CD4-positive, alpha-beta T cell treated with Interleukin-12 subunit alpha and Interleukin-12 subunit beta, for 1 hour (primary cell): ENCODE data around the gene CASTOR1.

Source experiments
- DNase-seq: peaks from one replicate; pipeline ENCODE4 v3.0.0-alpha.2; 2020

Gene CASTOR1

DNA sequence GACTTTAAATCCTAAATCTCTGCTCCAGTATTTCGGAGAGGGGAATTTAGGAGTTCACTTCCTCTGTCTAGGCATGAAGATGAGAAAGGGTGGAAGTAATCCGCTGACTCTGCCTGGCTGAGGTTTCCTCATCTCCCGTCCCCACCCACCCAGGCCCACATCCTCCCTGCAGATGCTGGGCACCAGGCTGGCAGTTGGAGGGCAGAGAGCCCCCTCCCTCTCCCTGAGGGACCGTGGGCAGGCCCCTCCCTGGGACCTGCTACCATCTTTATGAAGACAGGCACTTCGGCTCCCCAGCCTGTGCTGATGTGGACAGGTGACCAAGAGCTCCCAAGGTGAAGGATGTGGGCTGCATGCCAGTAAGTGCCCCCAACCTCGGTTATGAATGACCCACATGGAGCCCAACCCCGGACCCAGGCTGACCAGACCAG is 6.7 kb downstream of the CASTOR1 start:
- no peak for DNase-seq

DNA sequence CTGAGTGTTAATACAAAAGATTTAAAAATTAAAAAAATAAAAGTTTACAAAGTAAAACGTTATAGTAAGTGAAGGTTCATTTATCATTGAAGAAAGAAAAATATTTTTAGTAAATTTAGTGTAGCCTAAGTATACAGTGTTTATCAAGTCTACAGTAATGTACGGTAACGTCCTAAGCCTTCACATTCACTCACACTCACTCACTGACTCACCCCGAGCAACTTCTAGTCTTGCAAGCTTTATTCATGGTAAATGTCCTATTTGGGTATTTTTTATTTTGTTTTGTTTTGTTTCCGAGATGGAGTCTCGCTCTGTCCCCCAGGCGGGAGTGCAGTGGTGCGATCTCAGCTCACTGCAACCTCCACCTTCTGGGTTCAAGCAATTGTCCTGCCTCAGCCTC is 8.8 kb downstream of the CASTOR1 start:
- DNase-seq = no peak

DNA sequence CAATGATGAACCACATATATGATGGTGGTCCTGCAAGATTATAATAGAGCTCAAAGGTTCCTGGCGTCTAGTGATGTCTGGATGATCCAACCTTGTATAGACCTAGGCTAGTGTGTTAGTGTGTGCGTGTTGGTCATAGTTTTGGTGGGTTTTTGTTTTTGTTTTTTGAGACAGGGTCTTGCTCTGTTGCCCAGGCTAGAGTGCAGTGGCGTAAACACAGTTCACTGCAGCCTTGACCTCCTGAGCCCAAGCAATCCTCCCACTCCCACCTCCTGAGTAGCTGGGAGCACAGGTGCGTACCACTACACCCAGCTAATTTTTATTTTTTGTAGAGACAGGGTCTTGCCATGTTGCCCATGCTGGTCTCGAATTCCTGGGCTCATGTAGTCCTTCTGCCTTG is 9.4 kb downstream of the CASTOR1 start:
- DNase-seq = no peak

DNA sequence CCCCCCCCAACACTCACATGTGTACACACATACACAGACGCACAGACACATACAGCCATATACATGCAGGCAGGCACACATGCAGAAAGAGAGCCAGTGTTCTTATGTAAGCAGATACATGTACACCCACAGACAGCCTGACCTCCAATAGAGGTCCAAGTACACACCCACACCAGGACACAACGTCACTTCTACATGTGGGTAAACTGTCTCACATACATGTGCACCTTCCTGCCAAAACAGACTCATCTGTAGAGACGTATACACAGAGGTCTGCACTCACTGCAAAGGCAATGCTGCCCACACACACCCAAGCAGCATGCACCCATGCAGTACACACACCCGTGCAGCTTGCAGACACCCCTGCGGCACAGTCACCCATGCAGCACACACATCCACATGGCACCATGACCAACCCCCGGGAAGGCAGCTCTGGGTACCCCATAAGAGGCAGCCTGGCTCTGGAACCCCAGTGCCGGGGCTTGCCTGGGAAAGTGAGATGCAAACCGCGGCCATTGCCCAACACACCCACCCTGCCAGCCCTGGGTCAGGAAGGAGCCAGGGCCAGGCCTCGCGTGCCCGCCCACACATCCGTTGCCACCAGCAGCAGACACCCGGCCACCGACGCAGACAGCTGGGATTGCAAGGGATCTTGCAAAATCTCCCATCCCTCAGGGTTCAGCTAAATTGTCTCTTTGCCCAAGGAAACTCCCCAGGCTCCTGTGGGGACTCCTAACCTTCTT is 10.1 kb downstream of the CASTOR1 start:
- no peak for DNase-seq

DNA sequence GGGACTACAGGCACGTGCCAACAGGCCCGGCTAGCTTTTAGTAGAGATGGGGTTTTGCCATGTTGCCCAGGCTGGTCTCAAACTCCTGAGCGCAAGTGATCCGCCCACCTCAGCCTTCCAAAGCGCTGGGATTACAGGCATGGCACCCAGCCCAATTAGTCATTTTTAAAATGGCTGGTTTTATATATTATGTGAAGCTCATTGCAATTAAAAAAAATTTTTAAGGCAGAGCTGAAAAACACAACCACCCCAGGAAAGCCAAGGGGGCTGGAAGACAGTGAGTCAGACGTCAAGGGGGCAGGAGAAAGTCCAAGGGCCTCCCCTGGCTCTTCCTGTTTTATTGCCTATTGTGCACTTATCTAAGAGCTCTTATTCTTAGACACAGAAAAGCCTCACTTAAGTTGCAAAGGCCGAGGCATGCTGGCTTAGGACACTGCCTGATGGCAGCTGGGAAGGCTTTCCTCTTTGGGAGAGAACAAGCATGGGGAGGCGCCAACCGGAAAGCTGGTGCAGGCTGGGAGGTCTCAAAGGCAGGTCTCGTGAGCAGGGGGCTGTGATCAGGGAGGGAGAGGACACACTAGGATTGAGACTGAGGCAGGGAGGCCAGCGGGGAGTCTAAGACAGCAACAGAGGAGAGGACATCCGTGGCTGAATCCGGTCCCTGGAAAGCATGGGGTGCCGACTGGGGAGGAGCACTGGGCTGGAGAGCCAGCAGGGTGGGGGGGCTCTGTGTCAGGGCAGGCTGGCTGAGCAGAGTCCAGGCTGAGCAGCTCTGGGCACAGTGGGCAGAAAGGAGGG is 11.6 kb downstream of the CASTOR1 start:
- no peak for DNase-seq

DNA sequence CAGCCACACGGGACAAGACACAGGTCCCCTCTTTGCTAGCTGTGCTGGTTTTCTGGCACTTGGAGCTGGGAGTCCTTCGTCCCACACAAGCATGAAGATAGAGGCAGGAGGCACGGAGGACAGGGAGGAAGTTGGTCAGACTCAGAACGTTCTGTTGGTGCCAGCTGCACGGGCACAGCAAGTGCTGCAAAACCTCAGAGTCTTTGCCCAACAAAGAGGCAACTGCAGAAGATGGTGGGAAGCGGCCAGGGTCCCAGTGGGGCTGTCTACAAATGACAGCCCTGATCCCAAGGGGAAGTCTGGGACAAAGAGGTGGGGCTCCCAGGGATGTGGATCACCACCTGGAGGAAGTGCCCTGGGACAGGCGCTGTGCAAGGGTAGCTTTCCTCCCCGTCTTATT is 13.3 kb downstream of the CASTOR1 start:
- DNase-seq = no peak

DNA sequence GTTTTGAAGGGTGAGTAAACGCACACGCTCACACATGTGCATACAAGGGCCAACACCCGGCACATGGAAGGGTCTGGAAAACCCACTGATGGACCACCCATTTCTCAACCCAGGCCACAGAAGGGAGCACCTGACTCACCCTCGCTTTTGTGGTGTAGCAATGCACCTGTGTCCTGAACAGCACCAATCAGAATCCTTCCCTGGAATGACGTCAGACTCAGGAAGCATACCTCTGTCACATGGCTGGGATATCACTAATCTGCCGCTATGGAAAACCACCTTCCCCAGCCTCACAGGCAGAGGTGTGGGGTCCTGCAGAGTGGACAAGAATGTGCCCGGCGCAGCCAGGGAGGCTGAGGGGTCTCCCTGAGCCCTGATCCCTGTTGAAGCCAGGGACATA is 13.7 kb downstream of the CASTOR1 start:
- DNase-seq = peak; percentile 61

DNA sequence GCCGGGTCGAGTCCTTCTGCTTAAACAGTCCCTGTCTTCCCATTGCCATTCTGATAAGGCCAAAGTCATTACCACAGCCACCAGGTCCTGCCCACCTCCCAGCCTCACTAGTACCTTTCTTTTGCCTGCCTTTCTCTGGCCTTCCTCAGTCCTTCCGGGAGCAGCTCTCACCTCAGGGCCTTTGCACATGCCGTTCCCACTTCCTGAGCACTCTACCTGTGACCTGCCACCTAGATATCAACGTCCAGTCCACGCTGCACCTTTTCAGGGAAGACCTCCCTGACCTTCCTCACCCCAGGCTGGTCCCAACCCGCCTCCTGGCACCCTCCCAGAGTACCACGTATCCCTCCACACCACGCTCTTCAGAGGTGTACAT is 14.9 kb downstream of the CASTOR1 start:
- no peak for DNase-seq

DNA sequence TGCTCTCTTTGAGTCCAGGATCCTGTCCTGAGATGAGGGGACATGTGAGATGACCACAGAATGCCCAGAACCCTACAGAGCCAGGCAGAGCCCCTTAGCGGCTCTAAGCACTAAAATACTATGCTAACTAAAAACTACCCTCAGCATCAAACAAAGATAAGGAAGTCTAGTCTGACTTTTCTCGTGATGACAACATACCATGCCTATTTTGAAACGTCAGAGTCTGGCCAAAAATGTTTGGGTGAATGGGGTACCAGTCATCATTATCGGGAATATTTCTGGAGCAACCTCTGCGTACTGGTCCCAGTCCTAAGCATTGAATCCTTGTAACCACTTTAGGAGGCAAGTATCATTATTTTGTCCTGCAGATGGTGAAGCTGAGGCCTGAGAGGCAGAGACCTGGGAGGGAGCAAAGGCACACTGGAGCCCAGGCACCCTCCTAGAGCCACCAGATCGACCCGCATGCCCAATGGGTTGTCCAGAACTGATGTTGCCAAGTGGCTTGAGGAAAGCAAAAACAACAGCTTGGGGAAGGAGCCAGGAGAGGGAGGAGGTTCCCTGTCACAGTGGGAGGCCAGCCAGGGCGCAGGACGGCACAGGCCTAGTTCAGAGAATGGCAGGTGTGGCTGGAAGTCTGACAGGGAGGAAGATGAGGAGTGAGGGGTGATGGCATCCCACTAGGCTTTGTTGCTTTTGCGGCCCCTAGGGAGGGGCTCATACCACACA is 15.4 kb downstream of the CASTOR1 start:
- DNase-seq = no peak

DNA sequence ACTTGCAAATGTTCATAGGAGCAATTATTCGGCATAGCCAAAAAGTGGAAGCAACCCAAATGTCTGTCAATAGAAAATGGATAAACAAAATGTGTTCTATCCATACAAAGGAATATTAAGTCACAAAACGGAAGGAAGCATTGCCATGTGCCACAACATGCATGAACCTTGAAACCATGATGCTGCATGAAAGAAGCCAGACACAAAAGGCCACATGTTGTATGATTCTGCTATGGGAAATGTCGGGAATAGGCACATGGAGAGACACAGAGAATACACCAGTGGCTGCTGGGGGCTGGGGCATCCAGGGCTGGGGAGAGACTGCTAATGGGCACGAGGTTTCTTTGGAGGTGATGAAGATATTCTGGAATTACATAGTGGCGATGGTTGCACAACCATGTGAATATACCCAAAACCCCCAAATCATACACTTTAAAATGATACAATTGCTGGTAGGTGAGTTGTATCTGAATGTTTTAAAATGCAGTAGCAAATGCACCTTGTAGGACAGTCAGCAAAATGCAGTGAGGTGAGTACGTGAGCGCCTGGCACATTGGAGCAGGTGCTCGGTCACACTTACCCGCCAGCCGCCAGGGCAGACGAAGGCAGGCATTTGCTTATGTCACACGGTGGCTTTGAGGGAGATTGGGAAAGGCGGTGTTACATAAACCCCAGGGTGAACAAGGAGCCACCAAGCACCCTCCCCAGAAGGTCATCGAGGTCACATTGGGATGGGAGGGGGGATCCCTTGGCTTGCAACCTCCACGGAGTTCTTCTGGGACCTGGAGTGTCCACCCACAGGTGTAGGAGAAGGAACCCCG is 16.3 kb downstream of the CASTOR1 start:
- no peak for DNase-seq

DNA sequence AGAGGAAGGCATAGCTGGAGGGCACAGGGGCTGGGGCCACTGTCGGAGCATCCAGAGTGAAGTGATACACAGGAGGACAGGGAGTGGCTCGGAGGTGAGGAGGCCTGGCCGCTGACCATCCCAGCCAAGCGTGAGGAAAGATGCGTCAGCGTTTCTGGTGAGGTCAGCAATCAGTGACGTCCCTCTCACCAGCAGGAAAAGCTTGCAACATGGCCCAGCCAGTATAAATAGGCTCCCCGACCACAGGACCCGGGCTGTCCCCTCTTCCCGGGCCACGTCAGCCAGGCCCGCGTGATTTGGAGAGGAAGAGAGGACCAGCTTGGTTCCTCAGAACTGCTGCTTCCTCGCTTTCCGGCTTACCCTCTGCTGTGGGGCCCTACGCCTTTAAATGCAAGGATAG is 18.5 kb downstream of the CASTOR1 start:
- DNase-seq = peak; percentile 39

DNA sequence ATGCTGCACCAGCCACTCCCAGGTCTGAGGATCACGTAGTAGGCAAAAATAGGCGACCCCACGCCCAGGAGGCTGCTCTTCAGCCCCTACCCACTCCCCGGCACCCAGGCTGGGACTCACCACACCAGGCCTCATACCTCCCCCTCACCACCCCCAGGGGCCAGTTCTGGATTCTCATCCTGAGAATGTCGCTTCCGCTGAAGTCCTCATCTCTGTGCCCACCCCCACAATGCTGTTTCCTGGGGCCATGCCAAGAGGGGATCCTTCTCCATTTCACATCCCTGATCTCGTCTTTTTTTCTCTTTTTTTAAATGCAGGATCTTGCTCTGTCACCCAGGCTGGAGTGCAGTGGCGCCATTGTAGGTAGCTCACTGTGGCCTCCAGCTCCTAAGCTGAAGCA is 21.0 kb downstream of the CASTOR1 start:
- no peak for DNase-seq

DNA sequence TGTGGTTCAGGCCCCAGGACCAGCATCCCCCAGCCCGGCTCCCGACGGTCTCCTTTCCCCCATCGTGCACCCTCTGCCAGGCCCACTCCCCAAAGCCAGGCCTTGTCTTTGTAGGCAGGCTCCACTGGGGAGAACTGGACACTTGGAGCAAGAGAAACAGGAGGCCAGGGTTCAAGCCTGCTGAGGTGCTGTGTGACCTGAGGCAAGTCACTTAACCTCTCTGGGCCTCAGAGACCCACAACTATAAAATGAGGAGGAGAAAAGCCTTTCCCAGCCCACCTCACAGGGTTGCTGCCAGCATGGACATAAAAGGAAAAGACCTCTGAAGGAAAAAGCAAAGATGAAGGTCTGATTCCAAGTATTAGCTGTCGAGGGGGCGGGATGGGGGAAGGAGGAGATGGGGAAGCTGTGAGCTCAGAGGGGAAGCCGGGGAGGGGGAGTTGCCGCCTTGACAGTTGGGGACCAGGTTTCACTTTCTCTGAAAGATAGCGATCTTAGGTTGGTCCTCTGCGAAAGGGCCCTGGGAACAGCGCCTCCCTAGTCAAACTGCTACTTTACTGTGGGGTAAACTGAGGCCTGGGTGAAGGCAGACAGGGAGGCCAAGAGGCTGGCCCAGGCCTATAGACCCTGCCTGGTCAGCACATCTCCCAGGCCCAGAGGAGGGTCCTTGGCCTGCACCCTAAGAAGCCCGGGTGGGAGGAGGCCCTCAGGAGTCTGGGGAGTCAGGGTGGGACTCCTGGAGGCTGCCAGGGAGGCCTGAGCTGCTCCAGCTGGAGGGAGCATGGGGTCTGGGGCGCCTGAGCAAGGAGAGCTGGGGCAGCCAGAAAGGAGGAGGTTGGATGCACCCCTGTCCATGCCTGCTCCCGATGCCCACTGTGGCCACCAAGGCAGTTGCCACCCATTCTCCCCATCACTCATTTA is 21.7 kb downstream of the CASTOR1 start:
- DNase-seq = peak; percentile 66

DNA sequence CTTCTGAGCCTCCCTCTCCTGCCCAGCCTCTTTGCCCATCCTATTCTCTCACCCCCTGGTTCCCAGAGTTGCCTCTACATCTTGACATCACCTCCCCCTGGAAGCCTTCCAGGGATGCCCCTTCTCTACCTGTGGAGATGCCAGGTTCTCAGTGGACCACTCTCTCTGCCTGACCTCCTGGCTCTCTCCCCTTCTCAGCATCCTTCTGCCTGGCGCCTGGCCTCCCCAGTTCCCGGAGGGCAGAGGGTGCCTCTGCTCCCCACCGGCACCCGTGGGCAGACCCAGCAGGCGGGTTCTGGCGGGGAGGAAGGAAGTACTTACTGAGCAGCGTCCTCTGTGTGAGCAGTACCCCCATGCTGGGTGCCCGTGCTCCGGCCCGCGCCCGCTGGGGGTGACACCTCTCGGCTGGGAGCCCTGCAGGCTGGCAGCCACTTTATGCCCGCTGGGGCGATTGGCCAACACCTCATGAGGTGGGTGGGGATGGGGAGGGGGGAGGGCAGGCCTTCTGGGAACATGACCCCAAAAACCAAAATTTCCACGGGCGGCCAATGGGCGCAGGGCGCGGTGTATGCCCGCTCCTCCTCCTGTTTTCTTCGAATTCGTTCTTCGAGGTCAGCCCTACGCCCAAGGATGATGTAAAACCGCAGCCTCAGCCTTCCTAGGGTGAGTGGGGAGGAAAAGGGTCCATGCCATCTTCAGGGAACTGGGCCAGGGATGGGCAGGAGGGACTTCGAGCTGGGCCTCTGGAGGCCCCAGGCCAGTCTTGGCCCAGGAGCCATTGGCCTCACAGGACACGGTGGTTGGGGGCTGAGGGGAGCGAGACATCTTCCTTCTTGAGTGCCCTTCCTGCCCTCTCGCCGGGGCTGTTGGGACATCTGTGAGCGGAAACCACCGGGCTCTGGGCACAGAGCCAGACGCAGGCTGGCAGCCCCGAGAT is 22.6 kb downstream of the CASTOR1 start, which contains the start of gene OSM:
Gene OSM, minus strand, starts transcription at position 407 of the 937 bp plus-strand sequence. Its CDS starts 52 bp downstream, at position 355.
- DNase-seq = peak; percentile 80

DNA sequence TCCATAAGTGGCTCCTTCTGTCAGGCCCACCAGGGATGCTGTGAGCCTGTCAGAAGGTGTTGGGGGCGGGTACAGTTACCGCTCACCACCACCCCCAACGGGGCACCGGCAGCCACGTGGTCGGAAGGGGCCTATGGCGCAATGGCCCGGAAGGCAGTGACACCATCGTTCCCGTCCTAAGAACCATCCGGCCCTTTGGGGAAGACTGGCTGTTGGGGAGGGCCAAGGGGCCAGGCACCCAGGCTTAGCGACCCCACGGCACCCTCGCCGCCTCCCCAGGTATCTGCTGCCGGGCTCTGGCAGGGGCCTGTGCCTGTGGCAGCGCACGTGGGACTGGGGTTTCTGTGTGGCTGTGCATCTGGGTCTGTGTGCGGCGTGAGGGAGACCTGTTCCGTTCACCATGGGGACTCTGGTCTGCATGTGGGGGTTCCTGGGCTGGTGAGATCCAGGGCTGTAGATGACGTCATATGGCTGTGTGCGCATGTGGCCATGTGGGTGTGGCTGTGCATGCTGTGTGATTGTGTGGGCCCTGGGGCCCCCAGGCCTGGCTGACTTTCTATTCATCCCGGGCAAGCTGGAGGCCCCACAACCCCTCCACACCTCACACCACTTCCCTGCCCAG is 23.4 kb downstream of the CASTOR1 start:
- DNase-seq = peak; percentile 86

DNA sequence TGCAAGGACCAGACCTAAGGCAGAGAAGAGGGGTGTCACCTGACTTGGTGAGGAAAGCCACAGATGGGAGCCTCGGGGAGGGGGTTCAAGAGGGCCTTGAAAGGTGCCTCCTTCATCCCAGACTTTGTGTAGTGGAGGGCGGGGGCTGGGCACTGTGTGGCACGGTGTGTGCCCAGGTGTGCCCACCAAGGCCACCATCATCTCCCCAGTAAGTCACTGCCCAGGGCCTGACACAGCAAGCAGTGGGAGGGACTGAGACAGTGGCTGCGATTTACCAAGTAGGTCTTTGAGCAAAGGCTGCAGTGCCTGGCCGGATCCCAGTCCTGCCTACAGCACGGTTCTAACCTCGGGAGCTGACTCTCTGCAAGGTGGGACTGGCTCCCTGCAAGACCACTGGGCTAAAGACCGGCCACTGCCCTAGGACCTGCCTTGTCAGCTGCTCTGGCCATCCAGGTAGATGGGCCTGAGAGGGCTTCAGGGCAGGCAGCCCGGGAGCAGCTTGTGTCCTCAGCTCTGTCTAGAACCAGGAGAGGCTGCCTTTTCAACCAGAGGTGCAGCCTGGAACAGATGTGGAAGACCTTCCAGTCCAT is 24.1 kb downstream of the CASTOR1 start:
- DNase-seq = no peak

DNA sequence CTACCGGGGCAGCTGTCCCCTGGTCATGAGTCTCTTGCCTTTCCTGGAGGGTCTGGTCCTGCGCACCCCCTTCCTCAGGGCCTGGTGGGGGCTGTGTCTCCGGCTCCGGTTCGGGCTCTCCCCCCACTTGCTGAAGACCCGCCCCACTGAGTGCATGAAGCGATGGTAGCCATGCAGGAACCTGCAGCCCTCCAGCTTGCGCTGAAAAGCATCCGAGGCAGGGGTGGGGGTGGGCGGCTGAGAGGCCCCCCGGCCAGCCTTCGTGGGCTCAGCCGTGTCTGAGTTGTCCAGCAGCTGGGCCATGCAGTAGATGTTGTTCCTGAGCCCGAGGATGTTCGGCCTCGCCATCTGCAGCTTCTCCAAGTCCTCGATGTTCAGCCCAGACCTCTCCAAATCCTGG is 25.4 kb downstream of the CASTOR1 start:
- DNase-seq = no peak

DNA sequence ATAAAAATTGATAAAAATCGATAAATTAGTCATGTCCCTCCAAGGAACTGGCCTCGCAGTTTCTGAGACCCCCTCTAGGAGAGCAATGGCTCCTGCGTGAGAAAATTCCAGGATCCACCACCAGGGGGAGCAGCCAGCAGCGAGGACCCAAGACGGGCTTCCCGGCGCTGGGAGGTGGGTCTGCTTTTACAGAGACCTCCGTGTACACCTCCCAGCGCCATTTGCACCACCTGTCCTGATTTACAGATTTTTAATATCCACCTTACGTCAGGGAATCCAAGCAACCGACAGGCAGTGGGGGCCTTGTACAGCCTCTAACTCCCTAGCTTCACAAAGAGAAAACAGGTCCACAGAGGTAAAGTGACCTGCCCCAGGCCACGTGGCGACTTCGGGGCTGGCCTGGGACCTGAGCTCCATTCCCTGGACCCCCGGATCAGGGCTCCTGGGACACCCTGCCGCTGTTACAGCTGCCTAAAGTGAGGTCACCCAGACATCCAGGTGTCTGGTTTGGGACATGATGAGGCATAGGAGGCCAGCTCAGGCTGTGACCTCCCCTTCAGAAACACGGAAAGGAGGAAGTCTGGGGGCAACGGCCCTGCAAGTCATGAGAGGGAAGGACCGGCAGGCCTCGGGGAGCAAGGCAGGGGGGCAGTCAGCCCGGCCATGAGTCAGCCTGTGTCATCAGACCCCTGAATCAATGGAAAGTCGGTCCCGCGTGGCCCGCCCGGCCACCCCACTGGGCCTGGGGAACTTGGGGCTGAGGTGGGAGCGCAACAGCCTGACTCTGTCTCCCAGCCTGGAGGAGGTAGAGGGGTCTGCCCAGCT is 26.2 kb downstream of the CASTOR1 start:
- DNase-seq = peak; percentile 80

DNA sequence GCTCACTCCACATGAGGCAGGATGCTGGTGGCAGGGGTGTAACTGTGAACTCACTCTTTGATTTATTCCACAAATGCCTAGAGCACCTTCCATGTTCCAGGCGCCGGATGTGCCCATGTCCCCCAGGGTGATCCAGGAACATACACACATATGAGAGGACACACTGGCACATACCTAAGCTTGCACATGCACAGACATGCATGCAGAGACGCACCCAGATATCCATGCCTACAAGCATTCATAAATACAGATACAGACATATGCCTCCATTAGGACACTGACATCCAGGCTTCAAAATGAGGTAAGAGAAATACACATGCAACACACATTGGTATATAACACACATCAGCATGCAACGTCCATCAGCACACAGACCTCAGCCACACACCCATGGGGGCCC is 27.2 kb downstream of the CASTOR1 start:
- no peak for DNase-seq
